HT-29 (cell line): ENCODE results near the gene FAM177A1. TPM values are rescaled to one million over a fixed set of nuclear protein-coding genes. Genes with fewer than 3 reads are reported as not detected.

Experiments
- DNase-seq: peaks from one replicate; pipeline ENCODE4 v3.0.0-alpha.2; 2015; ENCODE audit warnings: low spot score
- total RNA-seq: library from RNA; depleted of rRNA; stranded (reverse); fragments of >200 nt; shearing (Covaris generic); gene quantifications from 2 replicates; pipeline ENCODE4 v1.2.3, GENCODE V29; 2014; rRNA removed

FAM177A1 gene
- total RNA-seq, 1 experiment from 2014 or later: 34.8 TPM

- DNase-seq: no peak
Measured at GRCh38 chr14:35123388-35123703, 77.3 kb downstream of the FAM177A1 start.

GRCh38 chr14:35124127-35124526, 78.1 kb downstream of the FAM177A1 start:
- no peak for DNase-seq

Other genes starting within 250 kb of the FAM177A1 start
- 9.4 and 14.9 TPM in 2 replicates for gene BAZ1A, start 170.9 kb upstream of the FAM177A1 start, total RNA-seq
- 23.3 and 26.1 TPM in 2 replicates for gene SRP54, start 63.3 kb upstream of the FAM177A1 start, total RNA-seq
- 10.9 and 11.0 TPM in 2 replicates for gene PPP2R3C, start 75.7 kb downstream of the FAM177A1 start, total RNA-seq
- gene PRORP, start 76.3 kb downstream of the FAM177A1 start, total RNA-seq: 14.0 and 18.6 TPM in 2 replicates
- gene PSMA6, start 246.1 kb downstream of the FAM177A1 start, total RNA-seq: 80.3 and 112 TPM in 2 replicates